ENCODE results near the gene RFNG. TPM values are rescaled to one million over a fixed set of nuclear protein-coding genes. Genes with fewer than 3 reads are reported as not detected.
A peak's percentile ranks its signal among the peaks of the same experiment; 100 is the strongest.
"Not testable (repeated sequence)": the region's sequence is repeated elsewhere in the genome, so short reads cannot be mapped to it uniquely, and the experiment has no call there.

The RFNG gene
- total RNA-seq, 1 donor from 2014 or later, result 42.4 TPM

DNA sequence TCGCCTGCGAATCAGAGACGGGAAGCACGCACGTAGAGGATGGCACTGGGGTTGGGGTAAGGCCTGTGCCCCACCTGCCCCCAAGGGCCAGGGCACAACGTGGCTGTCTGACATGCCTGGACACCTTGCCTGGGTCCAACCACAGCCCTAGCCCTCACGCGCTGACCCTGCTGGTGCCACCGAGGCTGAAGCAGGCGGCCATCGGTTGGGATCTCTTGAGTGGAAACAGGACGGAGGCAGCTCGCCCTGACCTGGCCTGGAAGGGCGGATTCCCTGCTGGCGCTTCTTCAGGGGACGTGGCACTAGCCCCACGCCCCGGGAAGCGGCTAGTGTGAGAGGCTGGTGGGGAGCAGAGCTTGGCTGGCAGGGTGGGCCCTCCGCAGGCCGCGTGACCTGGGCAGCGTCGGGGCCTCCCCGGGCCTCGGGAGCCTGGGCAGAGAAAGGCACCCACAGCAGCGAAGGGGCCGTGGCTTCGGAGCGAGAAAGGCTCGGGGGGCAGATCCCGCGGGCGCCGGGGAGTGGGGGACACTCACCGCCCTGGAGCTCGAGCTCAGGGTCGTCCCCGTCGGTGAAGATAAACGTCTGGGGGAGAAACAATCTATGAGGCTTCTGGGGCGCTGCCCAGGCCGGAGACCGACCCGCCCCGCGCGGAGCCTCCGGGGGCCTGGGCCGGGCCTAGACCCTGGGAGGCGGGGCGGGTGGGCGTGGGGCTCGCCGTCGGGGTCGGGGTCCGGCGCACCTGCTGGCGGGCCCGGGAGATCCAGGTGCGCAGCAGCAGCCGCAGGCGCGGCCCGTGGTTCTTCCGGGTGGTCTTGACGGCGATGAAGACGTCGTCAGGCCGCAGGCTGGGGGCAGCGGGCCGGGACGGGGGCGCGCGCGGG lies 610 bp downstream of the RFNG start:
- DNase-seq (ENCODE audit: low spot score), result no peak
- peak; percentile 28 for ATAC-seq
- intact Hi-C loops (cut with DNase I), result no loop called here

DNA sequence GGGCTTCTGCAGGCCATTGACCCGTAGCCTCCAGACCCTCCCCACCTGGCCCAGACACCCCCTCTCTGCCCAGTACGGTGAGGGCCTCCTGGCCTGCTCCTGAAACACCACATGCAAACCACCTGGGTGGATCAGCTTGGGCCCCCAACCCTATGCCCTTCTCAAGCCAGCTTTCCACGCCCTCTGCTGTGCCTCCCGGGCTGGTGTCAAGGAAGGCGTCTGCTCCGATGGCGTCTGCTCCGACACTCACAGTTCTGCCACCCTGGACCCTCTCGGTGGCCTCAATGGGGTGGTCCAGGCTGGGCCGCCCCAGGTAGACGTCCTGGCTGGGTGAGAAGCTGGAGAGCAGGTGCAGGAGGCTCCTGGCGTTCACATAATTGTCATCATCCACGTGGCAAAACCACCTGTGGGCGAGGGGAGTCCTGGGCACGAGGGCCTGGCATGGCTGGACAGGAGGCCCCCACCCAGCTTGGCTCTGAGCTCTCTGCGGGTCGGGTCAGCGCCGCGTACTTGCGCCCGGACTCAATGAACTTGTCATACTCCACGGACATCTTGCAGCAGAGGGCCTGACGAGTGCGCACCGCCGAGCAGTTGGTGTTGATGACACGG lies 1.4 kb downstream of the RFNG start:
- ATAC-seq, result no peak
- intact Hi-C loops (cut with DNase I), result no loop called here
- DNase-seq (ENCODE audit: low spot score), result no peak

DNA sequence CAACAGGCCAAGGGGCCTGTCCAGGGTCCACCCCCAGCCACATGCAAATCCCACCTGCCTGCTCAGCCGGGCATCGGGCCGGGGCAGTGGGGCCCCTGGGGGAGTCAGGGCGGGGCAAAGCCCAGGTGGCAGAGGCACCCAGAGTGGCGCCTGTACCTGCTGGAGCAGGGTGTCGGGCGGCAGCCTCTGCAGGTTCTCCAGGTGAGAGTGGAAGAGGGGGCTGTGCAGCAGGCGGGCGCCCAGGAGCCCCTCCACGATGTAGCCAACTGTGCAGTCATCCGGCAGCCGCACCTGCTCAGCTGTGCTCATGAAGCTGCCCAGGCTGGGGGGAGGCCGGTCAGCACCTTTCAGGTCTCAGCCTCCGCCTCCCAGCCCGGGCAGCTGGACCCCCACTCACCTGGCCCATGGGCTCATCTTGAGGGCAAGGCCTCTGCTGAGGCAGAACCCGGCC lies 2.1 kb downstream of the RFNG start:
- no peak for DNase-seq (ENCODE audit: low spot score)
- intact Hi-C loops (cut with DNase I), result loop anchor here (10.0 kb wide), 1 partner anchor 265 kb away; the partner anchor contains the start of gene CD7
- ATAC-seq, result no peak

DNA sequence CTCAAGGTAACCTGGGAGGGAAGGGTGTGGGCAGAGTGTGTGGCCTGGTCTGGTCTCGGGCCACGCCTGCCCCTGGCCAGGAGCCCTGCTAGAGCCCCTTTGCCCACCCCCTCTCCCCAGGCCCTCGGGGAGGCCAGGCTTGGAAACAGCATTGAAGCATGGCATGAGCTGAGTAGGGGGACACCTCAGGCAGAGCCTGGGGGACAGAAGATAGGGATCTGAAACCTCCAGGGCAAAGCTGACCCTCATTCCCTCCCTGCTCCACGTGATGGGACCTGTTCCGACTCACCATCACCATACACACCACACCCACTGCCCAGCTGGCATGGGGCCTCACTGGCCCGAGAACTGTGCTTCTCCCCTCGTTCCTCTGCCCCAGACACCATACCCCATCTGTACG lies 2.5 kb downstream of the RFNG start:
- ATAC-seq, result no peak
- intact Hi-C loops (cut with DNase I), result loop anchor here (10.0 kb wide), 1 partner anchor 266 kb away; the partner anchor contains the start of gene CD7

DNA sequence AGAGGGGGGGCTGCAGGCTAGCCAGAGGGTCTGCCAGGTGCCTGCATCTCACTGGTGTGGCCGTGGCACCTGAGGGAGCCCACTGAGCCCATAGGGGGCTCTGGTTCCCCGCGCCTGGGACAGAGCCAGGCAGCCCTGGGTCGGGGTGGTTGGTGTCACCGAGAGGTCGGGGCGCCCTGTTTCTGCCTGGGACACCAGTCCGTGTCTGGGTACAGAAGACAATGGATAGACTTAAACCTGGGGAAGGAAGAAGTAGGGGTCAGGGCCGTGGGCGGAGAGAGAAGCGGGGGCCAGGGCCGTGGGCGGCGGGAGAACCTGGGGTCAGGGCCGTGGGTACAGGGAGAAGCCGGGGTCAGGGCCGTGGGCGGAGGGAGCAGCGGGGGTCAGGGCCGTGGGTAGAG lies 3.0 kb downstream of the RFNG start:
- DNase-seq (ENCODE audit: low spot score) (no peak), ATAC-seq (no peak)
- intact Hi-C loops (cut with DNase I), result loop anchor here (10.0 kb wide), 1 partner anchor 266 kb away; the partner anchor contains the start of gene CD7

More for the DNA sequence above, 2.5 kb downstream of the RFNG start:
- no peak for DNase-seq (ENCODE audit: low spot score)

DNA sequence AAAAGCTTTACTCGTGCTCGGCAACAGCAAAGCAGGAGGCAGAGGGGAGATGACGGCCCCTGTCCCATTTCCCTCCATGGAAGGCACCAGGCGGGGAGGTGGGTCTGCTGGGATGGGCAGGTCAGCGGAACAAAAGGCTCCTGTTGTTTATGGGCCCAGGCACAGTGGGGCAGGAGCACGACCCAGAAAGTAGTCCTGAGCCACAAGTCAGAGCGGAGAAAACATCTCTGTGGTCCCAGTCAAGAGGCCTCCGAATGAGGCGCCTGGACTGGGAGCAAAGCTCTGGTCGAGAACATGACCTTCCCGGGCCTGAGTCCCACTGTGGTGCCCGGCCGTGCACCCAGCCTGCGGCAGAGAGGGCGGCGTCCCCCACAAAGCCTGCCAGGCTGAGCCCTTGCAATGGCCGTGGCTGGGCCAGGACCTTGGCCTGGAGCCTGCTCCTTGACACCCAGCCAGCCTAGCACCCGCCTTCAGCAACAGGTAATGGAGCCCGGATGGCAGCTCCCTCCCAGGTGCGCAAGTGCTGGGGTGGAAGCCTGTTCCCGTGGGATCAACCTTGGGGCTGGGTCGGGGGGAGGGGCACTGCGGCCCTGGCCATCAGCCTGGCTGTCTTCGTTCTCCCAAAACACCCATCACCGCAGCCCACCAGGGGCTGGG lies 3.6 kb downstream of the RFNG start:
- intact Hi-C loops (cut with DNase I), result loop anchor here (10.0 kb wide), 1 partner anchor 267 kb away; the partner anchor contains the start of gene CD7
- no peak for DNase-seq (ENCODE audit: low spot score)
- ATAC-seq, result no peak

DNA sequence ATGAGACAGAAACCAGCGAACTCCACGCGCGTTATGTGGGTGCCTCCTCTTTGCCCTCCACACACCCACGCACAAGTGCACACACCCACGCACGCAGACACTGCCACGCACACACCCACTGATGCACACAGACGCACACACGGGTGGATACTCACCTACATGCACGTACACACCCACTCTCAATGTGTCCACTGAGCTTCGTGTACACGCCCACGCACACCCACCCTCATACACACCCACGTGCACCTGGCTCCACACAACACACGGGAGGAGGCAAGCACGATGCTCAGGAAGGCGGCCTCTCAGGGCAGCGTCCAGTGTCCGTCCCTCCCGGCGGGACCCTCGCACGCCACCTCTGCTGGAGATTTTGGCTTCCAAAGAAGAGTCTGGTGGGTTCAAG lies 4.2 kb downstream of the RFNG start:
- ATAC-seq (no peak), DNase-seq (ENCODE audit: low spot score) (no peak)
- intact Hi-C loops (cut with DNase I), result loop anchor here (10.0 kb wide), 1 partner anchor 267 kb away; the partner anchor contains the start of gene CD7

DNA sequence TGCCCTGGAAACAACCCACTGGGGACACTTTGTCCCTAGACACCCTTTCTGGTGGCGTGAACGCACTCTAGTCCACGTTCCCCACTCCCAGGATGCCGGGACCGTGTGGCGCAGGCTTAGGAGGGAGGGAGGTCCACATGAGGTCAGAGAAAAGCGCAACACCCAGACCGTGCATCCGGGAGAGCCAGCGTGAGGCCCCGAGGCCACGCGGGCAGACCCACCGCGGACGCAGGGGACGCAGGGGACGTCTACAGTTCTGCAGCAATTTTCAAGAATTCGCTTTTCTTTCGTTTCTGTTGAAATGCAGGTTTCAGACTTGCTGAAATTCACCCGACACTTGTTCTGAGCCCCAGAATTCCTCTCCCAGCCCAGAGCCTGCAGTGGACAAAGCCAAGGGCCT lies 4.7 kb downstream of the RFNG start:
- intact Hi-C loops (cut with DNase I), result loop anchor here (10.0 kb wide), 1 partner anchor 268 kb away; the partner anchor contains the start of gene CD7
- ATAC-seq (no peak), DNase-seq (ENCODE audit: low spot score) (no peak)

DNA sequence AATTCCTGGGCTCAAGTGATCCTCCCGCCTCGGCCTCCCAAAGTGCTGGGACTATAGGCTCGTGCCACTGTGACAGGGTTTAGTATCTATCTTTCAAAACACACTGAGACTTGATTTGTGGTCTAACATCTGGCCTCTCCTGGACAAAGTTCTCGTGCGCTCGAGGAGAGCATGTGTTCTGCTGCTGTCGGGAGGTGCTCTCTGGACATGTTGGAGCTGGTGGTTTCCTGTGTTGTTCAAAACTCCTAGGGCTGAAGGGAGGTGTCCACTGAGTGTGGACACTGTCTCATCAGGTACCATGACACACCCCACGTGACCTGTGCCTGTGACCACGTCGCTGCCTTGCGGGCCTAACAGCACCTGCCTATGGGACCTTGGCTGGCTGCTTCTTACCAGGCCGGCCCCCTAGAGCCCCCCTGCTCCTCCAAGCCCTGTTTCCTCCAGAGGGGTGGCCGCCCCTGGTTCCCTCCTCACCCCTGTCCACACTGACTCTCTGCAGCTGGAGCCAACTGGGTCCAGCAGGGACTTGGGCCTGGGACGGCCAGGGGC lies 5.6 kb downstream of the RFNG start:
- no peak for ATAC-seq
- DNase-seq (ENCODE audit: low spot score), result no peak
- intact Hi-C loops (cut with DNase I), result loop anchor here (10.0 kb wide), 1 partner anchor 269 kb away; the partner anchor contains the start of gene CD7

DNA sequence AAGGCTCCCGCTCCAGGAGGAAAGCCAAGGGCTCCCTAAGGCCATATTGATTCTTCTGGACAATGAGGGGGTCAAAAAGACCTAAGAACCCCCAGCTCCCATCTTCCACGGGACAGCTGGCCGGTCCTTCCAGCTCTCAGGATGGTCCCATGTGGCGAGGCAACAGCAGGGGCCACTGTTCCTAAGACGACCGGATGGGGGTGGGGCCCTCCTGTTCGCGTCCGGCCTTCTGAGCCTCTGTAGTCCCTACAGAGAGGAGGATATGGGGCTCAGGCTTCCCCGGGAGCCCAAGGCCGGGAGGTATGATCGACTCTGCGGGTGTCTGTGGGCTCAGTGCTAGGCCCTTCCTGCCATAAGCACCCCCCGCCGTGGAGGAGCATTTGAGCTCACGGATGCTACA lies 8.1 kb downstream of the RFNG start:
- intact Hi-C loops (cut with DNase I), result loop anchor here (10.0 kb wide), 1 partner anchor 271 kb away; the partner anchor contains the start of gene CD7
- no peak for DNase-seq (ENCODE audit: low spot score)
- ATAC-seq, result no peak

DNA sequence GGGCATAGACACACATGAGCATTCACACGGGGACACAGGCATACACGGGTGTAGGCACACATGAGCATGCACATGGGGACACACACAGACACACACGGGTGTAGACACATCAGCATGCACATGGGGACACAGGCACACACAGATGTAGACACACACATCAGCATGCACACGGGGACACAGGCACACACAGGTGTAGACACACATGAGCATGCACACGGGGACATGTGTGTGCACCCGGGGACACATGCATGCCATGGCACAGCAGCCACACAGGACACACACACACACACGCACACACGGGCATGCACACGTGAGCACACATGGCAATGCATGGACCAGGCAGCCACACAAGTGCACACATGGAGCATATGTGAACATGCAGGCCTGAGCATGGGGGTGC lies 9.0 kb downstream of the RFNG start:
- no peak for ATAC-seq
- no peak for DNase-seq (ENCODE audit: low spot score)
- intact Hi-C loops (cut with DNase I), result loop anchor here (10.0 kb wide), 1 partner anchor 272 kb away; the partner anchor contains the start of gene CD7

DNA sequence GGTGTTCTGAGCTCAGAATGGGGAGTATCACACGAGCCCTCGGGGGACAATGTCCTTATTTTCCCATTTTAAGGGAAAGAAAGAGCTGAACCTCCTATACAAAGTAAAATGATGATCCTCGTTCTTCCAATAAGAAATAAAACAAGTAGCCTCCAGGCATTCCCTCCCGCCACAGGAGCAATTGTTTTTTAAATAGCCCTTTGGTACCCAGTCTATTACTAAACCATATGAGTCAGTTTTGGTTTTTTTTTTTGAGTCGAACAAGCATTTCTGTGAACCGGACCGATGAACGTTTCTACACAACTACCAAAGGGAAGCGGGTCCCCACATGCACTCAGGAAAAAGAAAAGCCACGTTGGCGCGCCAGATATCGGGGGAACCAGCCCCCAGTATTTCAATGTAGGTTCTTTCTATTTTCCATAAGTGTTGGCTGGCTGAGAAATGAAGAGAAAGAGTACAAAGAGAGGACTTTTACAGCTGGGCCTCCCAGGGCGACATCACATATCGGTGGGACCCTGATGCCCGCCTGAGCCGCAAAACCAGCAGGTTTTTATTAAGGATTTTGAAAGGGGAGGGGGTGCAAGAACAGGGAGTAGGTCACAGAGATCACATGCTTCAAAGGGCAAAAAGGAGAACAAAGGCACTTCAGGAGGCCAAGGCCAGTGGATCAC lies 10.3 kb downstream of the RFNG start:
- intact Hi-C loops (cut with DNase I), result loop anchor here (10.0 kb wide), 1 partner anchor 274 kb away; the partner anchor contains the start of gene CD7
- ATAC-seq, result no peak
- DNase-seq (ENCODE audit: low spot score), result no peak

DNA sequence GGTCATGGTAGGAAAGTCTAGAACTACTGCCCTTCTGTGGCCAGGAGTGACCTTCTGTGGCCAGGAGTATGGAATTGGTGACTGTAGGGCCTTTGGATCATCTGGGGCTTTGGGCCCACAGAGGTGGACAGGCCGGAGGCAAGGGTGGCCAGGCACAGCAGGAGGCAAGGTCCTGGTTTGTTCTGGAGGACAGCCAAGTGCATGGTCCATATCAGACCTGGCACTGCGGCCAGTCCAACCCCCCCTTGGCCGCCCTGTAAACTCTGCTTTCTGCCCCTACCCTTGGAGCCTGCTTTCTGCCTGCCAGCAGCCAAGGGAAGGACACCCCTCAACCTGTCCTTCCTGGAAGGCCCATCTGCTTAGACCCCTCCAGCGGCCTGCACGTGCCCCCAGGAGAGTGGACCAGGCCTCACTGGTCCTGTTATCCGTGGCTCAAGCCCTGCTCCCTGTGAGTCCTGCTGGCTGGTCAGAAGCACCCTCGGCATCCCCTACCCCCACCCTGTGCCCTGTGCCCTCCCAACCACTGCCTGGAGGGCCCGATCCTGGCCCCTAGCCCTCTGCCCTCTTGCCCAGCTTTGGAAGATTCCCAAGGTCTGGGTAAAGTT lies 11.8 kb downstream of the RFNG start:
- intact Hi-C loops (cut with DNase I), result loop anchor here (10.0 kb wide), 2 partner anchors 45 to 275 kb away; partner anchors contain the start of gene CD7
- ATAC-seq, result no peak
- DNase-seq (ENCODE audit: low spot score), result no peak

DNA sequence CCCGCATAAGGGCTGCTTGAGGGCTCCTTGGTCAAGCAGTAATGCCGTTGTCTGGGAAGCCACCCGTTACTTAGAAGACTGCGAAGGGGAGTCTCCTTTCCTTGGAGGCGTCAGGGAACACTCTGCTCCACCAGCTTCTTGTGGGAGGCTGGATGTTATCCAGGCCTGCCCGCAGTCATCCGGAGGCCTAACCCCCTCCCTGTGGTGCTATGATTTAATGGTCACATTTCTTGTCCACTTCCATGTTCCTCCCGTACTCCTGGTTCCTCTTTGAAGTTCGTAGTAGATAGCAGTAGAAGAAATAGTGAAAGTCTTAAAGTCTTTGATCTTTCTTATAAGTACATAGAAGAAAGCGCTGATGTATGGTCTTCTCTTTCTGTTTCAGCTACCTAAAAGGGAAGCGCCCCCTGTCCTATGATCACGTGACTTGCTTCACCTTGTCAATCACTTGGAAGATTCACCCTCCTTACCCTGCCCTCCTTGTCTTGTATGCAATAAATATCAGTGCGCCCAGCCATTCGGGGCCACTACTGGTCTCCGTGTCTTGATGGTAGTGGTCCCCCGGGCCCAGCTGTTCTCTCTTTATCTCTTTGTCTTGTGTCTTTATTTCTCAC lies 12.7 kb downstream of the RFNG start:
- intact Hi-C loops (cut with DNase I), result loop anchor here (10.0 kb wide), 1 partner anchor 46 kb away; no protein-coding TSS in a partner anchor
- DNase-seq (ENCODE audit: low spot score); ATAC-seq: not testable (repeated sequence)

DNA sequence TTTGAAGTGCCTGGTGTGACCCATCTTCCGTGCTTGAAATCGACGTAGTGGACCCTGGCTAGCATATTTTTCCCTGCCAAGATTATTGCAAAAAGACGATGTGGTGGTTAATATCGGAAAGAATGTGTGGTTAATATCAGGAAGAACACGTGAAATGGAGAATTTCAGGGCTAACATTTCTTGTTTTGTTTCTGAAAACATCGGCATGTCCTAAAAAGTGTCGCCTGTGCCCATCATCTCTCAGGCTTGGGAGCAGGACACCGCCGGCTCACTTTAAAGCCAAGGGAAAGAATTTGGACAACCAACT lies 13.8 kb downstream of the RFNG start:
- intact Hi-C loops (cut with DNase I), result loop anchor here (10.0 kb wide), 1 partner anchor 47 kb away; no protein-coding TSS in a partner anchor
- DNase-seq (ENCODE audit: low spot score) (no peak), ATAC-seq (no peak)

DNA sequence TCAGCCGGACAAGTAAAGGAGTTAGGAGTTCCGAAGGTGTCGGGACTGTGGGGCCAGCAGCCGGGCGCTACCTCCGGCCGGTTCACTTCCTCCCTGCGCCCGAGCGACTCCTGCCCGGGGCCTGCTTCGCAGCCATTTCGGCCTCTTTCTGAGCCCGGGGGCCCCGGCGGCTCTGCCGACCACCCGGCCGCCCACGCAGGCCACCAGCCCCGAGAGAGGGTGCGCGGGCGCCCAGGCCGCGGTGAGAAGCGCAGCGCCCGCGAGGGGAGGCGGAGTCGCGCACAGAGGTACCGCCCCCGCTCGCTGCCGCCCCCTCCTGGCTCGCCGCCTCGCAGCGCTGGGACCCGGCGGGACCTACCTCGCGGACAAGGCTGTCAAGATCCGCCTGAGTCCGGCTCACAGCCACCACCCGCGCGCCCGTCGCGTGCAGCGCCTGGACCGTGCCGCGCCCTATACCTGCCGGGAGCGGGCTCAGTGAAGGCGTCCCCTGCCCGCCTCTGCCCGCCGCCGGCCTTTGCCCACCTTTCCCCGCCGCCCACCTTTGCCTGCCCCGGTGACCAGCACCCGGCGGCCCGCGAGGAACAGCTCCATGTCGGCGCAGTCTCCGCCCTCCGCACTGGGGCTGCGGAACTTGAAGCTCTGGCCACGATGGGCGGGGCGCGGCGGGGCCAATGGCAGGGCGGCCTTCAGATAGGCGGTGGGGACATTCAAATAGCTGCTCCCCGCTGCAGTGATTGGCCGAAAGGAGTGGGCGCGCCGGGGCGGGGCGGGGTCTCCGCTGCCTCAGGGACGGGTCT lies 14.3 kb downstream of the RFNG start, which contains the start of gene DCXR:
TSS of gene DCXR (minus strand) at position 606 of the 797 bp plus-strand sequence. CDS start at position 591, 15 bp downstream.
- ATAC-seq, result peak; percentile 97

More for the DNA sequence above, 14.3 kb downstream of the RFNG start, which contains the start of gene DCXR:
- peak; percentile 97 for DNase-seq (ENCODE audit: low spot score)
- intact Hi-C loops (cut with DNase I), result loop anchor here (10.0 kb wide), 1 partner anchor 48 kb away; no protein-coding TSS in a partner anchor
